Liver (tissue), 9 donors: ENCODE measurements around the gene LRP5. TPM values are rescaled to one million over a fixed set of nuclear protein-coding genes. Genes with fewer than 3 reads are reported as not detected.

Source experiments
- DNase-seq: peaks from one replicate; pipeline ENCODE4 v3.0.0-alpha.2; 2017; ENCODE audit warnings: low spot score
- H3K27ac ChIP-seq, 2 donors: one replicate each; pipeline ENCODE4 v1.7.0; 2013; ENCODE audit warnings: inconsistent platforms in 2 of 2, low read length in 2 of 2, control low read depth in 1 of 2, low read depth in 1 of 2, mild to moderate bottlenecking in 1 of 2
- H3K27me3 ChIP-seq, 4 donors: one replicate each; pipeline versions ENCODE4 v1.6.1 to v1.7.0; 2013; ENCODE audit warnings: low read length in 3 of 4, inconsistent platforms in 1 of 4, mild to moderate bottlenecking in 1 of 4, moderate library complexity in 1 of 4; ENCODE audit not compliant: control insufficient read depth in 4 of 4, insufficient read depth in 4 of 4
- H3K36me3 ChIP-seq, 4 donors: one replicate each; pipeline versions ENCODE4 v1.6.1 to v1.7.0; 2013; ENCODE audit warnings: low read length in 3 of 4, mild to moderate bottlenecking in 3 of 4, low read depth in 1 of 4, moderate library complexity in 1 of 4; ENCODE audit not compliant: control insufficient read depth in 4 of 4, insufficient read depth in 3 of 4
- H3K4me1 ChIP-seq, 4 donors: one replicate each; pipeline versions ENCODE4 v1.6.1 to v1.7.0; 2013; ENCODE audit warnings: low read length in 3 of 4, mild to moderate bottlenecking in 3 of 4, moderate library complexity in 1 of 4; ENCODE audit not compliant: control insufficient read depth in 4 of 4, insufficient read depth in 4 of 4
- H3K4me3 ChIP-seq, 3 donors: one replicate each; pipeline versions ENCODE4 v1.6.1 to v1.7.0; 2013; ENCODE audit warnings: low read length in 3 of 3, control low read depth in 1 of 3, low read depth in 1 of 3, mild to moderate bottlenecking in 1 of 3
- H3K9ac ChIP-seq, 2 donors: one replicate each; pipeline ENCODE4 v1.7.0; 2013; ENCODE audit warnings: low read length in 2 of 2, mild to moderate bottlenecking in 2 of 2, moderate library complexity in 2 of 2, control low read depth in 1 of 2, low read depth in 1 of 2
- H3K9me3 ChIP-seq, 4 donors: one replicate each; pipeline versions ENCODE4 v1.6.1 to v1.7.0; 2013; ENCODE audit warnings: low read length in 3 of 4; ENCODE audit not compliant: control insufficient read depth in 4 of 4
- ATF3 ChIP-seq: IDR thresholded peaks from 2 replicates; pipeline ENCODE4 v1.6.1; 2016; ENCODE audit warnings: antibody characterized with exemption
- EGR1 ChIP-seq, 2 donors: IDR thresholded peaks; 2 replicates each; pipeline ENCODE4 v1.6.1; 2016 to 2018; ENCODE audit warnings: antibody characterized with exemption in 2 of 2, low read depth in 2 of 2
- FOXA1 ChIP-seq: IDR thresholded peaks from 2 replicates; pipeline ENCODE4 v1.6.1; 2016; ENCODE audit warnings: antibody characterized with exemption
- FOXA2 ChIP-seq: IDR thresholded peaks from 2 replicates; pipeline ENCODE4 v1.6.1; 2016; ENCODE audit warnings: antibody characterized with exemption
- GABPA ChIP-seq, 2 donors: IDR thresholded peaks in 1 of 2; conservative IDR thresholded peaks in 1 of 2; 2 replicates each; pipeline ENCODE4 v1.6.1; 2016; ENCODE audit warnings: antibody characterized with exemption in 2 of 2, mild to moderate bottlenecking in 1 of 2, moderate library complexity in 1 of 2
- HNF4A ChIP-seq, 2 donors: conservative IDR thresholded peaks; 2 replicates each; pipeline ENCODE4 v1.6.1; 2016; ENCODE audit warnings: antibody characterized with exemption in 2 of 2, mild to moderate bottlenecking in 2 of 2
- HNF4G ChIP-seq: IDR thresholded peaks from 2 replicates; pipeline ENCODE4 v1.6.1; 2016; ENCODE audit warnings: antibody characterized with exemption
- JUND ChIP-seq, 2 donors: IDR thresholded peaks; 2 replicates each; pipeline ENCODE4 v1.6.1; 2016; ENCODE audit warnings: antibody characterized with exemption in 2 of 2
- NR2F2 ChIP-seq: IDR thresholded peaks from 2 replicates; pipeline ENCODE4 v1.6.1; 2016; ENCODE audit warnings: antibody characterized with exemption
- RAD21 ChIP-seq, 2 donors: IDR thresholded peaks; 2 replicates each; pipeline ENCODE4 v1.6.1; 2016; ENCODE audit warnings: antibody characterized with exemption in 2 of 2, mild to moderate bottlenecking in 2 of 2
- REST ChIP-seq: IDR thresholded peaks from 2 replicates; pipeline ENCODE4 v1.6.1; 2016; ENCODE audit warnings: antibody characterized with exemption, mild to moderate bottlenecking
- RXRA ChIP-seq, 2 donors: IDR thresholded peaks; 2 replicates each; pipeline ENCODE4 v1.6.1; 2017 to 2018; ENCODE audit warnings: antibody characterized with exemption in 2 of 2, mild to moderate bottlenecking in 1 of 2
- SP1 ChIP-seq: IDR thresholded peaks from 2 replicates; pipeline ENCODE4 v1.6.1; 2018; ENCODE audit warnings: antibody characterized with exemption, mild to moderate bottlenecking
- TAF1 ChIP-seq: conservative IDR thresholded peaks from 2 replicates; pipeline ENCODE4 v1.6.1; 2016; ENCODE audit warnings: antibody characterized with exemption, mild to moderate bottlenecking
- YY1 ChIP-seq: IDR thresholded peaks from 2 replicates; pipeline ENCODE4 v1.6.1; 2016; ENCODE audit warnings: antibody characterized with exemption, mild to moderate bottlenecking
- ZBTB33 ChIP-seq: IDR thresholded peaks from 2 replicates; pipeline ENCODE4 v1.6.1; 2016; ENCODE audit warnings: antibody characterized with exemption
- WGBS: extraction: QIAGEN DNeasy Blood & Tissue Kit; methylation state at CpG from one replicate; pipeline ENCODE4 v1.1.7; 2013; 5-methylcytosine and 5-hydroxymethylcytosine counted together
- polyA plus RNA-seq, 2 donors: library from polyadenylated mRNA; stranded (reverse) in 1 of 2; unstranded in 1 of 2; fragments of 200-250 nt in 1 of 2; fragments of >200 nt in 1 of 2; fragmentation: Nextera tagmentation in 1 of 2; extraction: Ambion mirVana in 1 of 2; gene quantifications; one replicate each; pipeline versions ENCODE4 v1.2.1 to v1.2.3, GENCODE V29; 2013 to 2015
- total RNA-seq, 2 donors: library from RNA; depleted of rRNA; stranded (reverse); fragments of >200 nt; gene quantifications; one replicate each; pipeline ENCODE4 v1.2.3, GENCODE V29; 2014
- TF ChIP-seq, protein P1 (sequence below): IDR thresholded peaks from 2 replicates; pipeline ENCODE4 v1.6.1; 2016; ENCODE audit warnings: antibody characterized with exemption
- TF ChIP-seq, protein P2 (sequence below): fragments of 150-350 bp; IDR thresholded peaks from 2 replicates; pipeline ENCODE4 v1.5.1; 2017; ENCODE audit warnings: improper control_type of control experiment, low read depth, low read length; ENCODE audit not compliant: missing input control
- donor health status: healthy.
- donor health status: healthy.
- donor health status: healthy.
- donor health status: healthy.
- donor health status: healthy.

The LRP5 gene
- total and polyA plus RNA-seq, 4 donors = 48.9 to 99.3 (median 71.3) TPM

DNA sequence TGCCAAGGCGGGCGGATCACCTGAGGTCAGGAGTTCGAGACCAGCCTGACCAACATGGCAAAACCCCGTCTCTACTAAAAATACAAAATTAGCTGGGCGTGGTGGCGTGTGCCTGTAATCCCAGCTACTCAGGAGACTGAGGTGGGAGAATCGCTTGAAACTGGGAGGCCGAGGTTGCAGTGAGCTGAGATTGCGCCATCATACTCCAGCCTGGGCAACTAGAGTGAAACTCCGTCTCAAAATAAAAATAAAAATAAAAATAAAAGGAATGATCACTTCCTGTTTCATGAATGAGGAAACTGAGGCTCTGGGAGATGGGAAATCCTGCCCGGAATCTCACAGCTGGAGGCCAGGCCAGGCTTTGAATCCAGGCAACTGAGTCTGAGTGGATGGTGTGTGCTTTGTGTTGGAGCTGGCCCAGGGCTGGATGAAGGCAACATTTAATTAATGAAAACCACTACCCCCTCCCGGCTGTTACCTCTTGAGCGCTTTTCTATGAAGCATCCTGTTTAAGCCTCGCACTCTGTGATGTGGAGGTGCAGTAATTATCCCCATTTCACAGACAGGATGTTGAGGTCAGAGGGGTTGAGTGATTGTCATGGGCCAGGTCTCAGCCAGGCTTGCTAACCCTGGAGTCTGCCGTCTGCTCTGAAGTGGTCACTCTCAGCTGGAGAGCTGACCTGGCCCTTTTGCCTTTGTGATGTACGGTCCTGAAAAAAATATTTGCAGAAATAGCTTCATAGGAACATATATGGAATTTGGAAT is 27.8 kb downstream of the LRP5 start:
- Histone ChIP-seq H3K27ac (no peak overlapping the region), H3K36me3 (no peaks in the 10 kb centered on the region), H3K9ac (no peak overlapping the region), H3K9me3 (no peaks in the 10 kb centered on the region), H3K4me3 (no peak overlapping the region), H3K27me3 (no peaks in the 10 kb centered on the region), H3K4me1 (peaks cover 11 to 48% (median 32%) of the 10 kb centered on the region in 4 donors)
- no peak for DNase-seq
- no peak for TF ChIP-seq JUND (IDR thresholded peaks at IDR 0.05)
- TF ChIP-seq HNF4A (conservative IDR thresholded peaks at IDR 0.05) = no peak
- TF ChIP-seq, protein P1, sequence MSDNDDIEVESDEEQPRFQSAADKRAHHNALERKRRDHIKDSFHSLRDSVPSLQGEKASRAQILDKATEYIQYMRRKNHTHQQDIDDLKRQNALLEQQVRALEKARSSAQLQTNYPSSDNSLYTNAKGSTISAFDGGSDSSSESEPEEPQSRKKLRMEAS = no peak
- no peak for TF ChIP-seq RXRA (IDR thresholded peaks at IDR 0.05)
- TF ChIP-seq SP1 = no peak
- TF ChIP-seq, protein P2, sequence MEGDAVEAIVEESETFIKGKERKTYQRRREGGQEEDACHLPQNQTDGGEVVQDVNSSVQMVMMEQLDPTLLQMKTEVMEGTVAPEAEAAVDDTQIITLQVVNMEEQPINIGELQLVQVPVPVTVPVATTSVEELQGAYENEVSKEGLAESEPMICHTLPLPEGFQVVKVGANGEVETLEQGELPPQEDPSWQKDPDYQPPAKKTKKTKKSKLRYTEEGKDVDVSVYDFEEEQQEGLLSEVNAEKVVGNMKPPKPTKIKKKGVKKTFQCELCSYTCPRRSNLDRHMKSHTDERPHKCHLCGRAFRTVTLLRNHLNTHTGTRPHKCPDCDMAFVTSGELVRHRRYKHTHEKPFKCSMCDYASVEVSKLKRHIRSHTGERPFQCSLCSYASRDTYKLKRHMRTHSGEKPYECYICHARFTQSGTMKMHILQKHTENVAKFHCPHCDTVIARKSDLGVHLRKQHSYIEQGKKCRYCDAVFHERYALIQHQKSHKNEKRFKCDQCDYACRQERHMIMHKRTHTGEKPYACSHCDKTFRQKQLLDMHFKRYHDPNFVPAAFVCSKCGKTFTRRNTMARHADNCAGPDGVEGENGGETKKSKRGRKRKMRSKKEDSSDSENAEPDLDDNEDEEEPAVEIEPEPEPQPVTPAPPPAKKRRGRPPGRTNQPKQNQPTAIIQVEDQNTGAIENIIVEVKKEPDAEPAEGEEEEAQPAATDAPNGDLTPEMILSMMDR = no peak
- no peak for TF ChIP-seq FOXA2
- no peak for TF ChIP-seq YY1
- no peak for TF ChIP-seq HNF4G
- TF ChIP-seq GABPA (IDR thresholded peaks at IDR 0.05 in 1 of 2, conservative IDR thresholded peaks at IDR 0.05 in 1 of 2) = no peak
- TF ChIP-seq EGR1 (IDR thresholded peaks at IDR 0.05; ENCODE audit: low read depth in 2 of 2) = no peak
- TF ChIP-seq REST = no peak
- TF ChIP-seq RAD21 (IDR thresholded peaks at IDR 0.05) = no peak
- no peak for TF ChIP-seq TAF1
- no peak for TF ChIP-seq ATF3
- no peak for TF ChIP-seq FOXA1
- TF ChIP-seq ZBTB33 = no peak
- TF ChIP-seq NR2F2 = no peak
- 82% methylated on average over 16 of the region's 16 CpGs for WGBS
